SH-SY5Y (cell line): ENCODE measurements around the gene PHACTR1.

ENCODE experiments used
- GATA2 ChIP-seq: IDR thresholded peaks from 2 replicates; pipeline ENCODE4 v1.6.1; 2011; ENCODE audit warnings: mild to moderate bottlenecking, low read depth, low read length
- GATA3 ChIP-seq: IDR thresholded peaks from 2 replicates; pipeline ENCODE4 v1.6.1; 2011; ENCODE audit warnings: low read depth, mild to moderate bottlenecking, low read length, moderate library complexity

GRCh38 chr6:13205106-13205505, 488.5 kb downstream of the PHACTR1 start:
- TF ChIP-seq GATA3 = no peak
- TF ChIP-seq GATA2 = no peak
